H1 (cell line): Measurements from ENCODE around the gene MAGI1. TPM values are rescaled to one million over a fixed set of nuclear protein-coding genes. Genes with fewer than 3 reads are reported as not detected.

ENCODE experiments used
- CTCF ChIA-PET: fragments of 300-600 bp; sonication (Branson Sonifier 250); formaldehyde crosslinking; loops from one replicate; lab custom pipeline; 2021; ENCODE audit not compliant: partially characterized antibody; lab: Charles Lee
- POLR2A ChIA-PET: fragments of 300-600 bp; sonication (Branson Sonifier 250); formaldehyde crosslinking; loops from one replicate; lab custom pipeline; 2021; ENCODE audit warnings: inconsistent platforms; ENCODE audit not compliant: partially characterized antibody; lab: Charles Lee
- DNase-seq, 2 experiments: peaks; one replicate each; pipeline versions ENCODE4 v3.0.0 to v3.0.0-alpha.2; 2010 to 2022; ENCODE audit warnings: low spot score in 2 of 2, low read depth in 1 of 2, mixed read lengths in 1 of 2
- FAIRE-seq: peaks from 2 replicates; lab custom pipeline; 2011; peaks lifted over from hg19 to GRCh38; lab: Jason Lieb, UNC
- H2AFZ ChIP-seq: 2 replicates; pipeline ENCODE4 v1.8.1; 2012; ENCODE audit warnings: low read length, inconsistent platforms
- H2AK5ac ChIP-seq: 2 replicates; pipeline ENCODE4 v1.6.1; 2013; ENCODE audit warnings: low read depth, low read length
- H2BK120ac ChIP-seq: replicated peaks from 2 replicates; pipeline ENCODE3; 2013; ENCODE audit warnings: low read depth, low read length, inconsistent platforms
- H2BK12ac ChIP-seq: 2 replicates; pipeline ENCODE4 v1.6.1; 2013; ENCODE audit warnings: low read depth, low read length
- H2BK15ac ChIP-seq: 2 replicates; pipeline ENCODE4 v1.6.1; 2013; ENCODE audit warnings: low read length
- H2BK20ac ChIP-seq: 2 replicates; pipeline ENCODE4 v1.6.1; 2013; ENCODE audit warnings: low read length
- H2BK5ac ChIP-seq: 2 replicates; pipeline ENCODE4 v1.6.1; 2013; ENCODE audit warnings: low read depth, low read length
- H3K14ac ChIP-seq: 2 replicates; pipeline ENCODE4 v1.6.1; 2013; ENCODE audit warnings: inconsistent platforms; ENCODE audit not compliant: insufficient read length
- H3K18ac ChIP-seq: 2 replicates; pipeline ENCODE4 v1.6.1; 2013; ENCODE audit warnings: low read length; ENCODE audit errors: extremely low read depth
- H3K23ac ChIP-seq: 2 replicates; pipeline ENCODE4 v1.6.1; 2013; ENCODE audit warnings: inconsistent platforms; ENCODE audit not compliant: insufficient read length
- H3K23me2 ChIP-seq: 2 replicates; pipeline ENCODE4 v1.6.1; 2013; ENCODE audit warnings: low read depth, low read length
- H3K27ac ChIP-seq: 2 replicates; pipeline ENCODE4 v1.6.1; 2011; ENCODE audit warnings: low read depth, low read length, inconsistent platforms
- H3K27me3 ChIP-seq, 4 experiments: replicated peaks in 1 of 4; 1 replicate in 1 of 4; 2 replicates in 3 of 4; pipeline versions ENCODE4 v1.6.1 to v1.8.1; 2011 to 2013; ENCODE audit warnings: low read length in 3 of 4, mild to moderate bottlenecking in 3 of 4, inconsistent platforms in 2 of 4, mixed read lengths in 2 of 4, moderate library complexity in 1 of 4; ENCODE audit not compliant: control insufficient read depth in 3 of 4, insufficient read depth in 3 of 4; ENCODE audit errors: extremely low read depth in 1 of 4
- H3K36me3 ChIP-seq, 4 experiments: 2 replicates each; pipeline versions ENCODE4 v1.6.1 to v1.8.1; 2011 to 2013; ENCODE audit warnings: mild to moderate bottlenecking in 4 of 4, low read length in 3 of 4, moderate library complexity in 2 of 4, control low read depth in 1 of 4, inconsistent platforms in 1 of 4; ENCODE audit not compliant: insufficient read depth in 4 of 4, control insufficient read depth in 2 of 4
- H3K4ac ChIP-seq: replicated peaks from 2 replicates; pipeline ENCODE3; 2013; ENCODE audit warnings: low read length, low read depth, mixed read lengths, inconsistent platforms; ENCODE audit not compliant: insufficient read length
- H3K4me1 ChIP-seq, 4 experiments: replicated peaks in 1 of 4; 1 replicate in 1 of 4; 2 replicates in 3 of 4; pipeline versions ENCODE4 v1.6.1 to v1.8.1; 2011 to 2013; ENCODE audit warnings: low read length in 3 of 4, inconsistent platforms in 2 of 4, mixed read lengths in 1 of 4; ENCODE audit not compliant: insufficient read depth in 4 of 4, control insufficient read depth in 3 of 4
- H3K4me2 ChIP-seq, 2 experiments: 2 replicates each; pipeline versions ENCODE4 v1.6.1 to v1.8.1; 2011 to 2013; ENCODE audit warnings: low read depth in 2 of 2, low read length in 2 of 2, control low read depth in 1 of 2, inconsistent platforms in 1 of 2, mild to moderate bottlenecking in 1 of 2; ENCODE audit not compliant: insufficient read depth in 1 of 2
- H3K4me3 ChIP-seq, 4 experiments: fragments of 200-600, 300-600 bp in 1 of 4; sonication (generic), shearing (Covaris generic), sonication (Bioruptor Twin) in 1 of 4; 2 replicates each; pipeline versions ENCODE4 v1.5.1 to v1.8.1; 2011 to 2016; ENCODE audit warnings: low read length in 4 of 4, low read depth in 3 of 4, control low read depth in 2 of 4, inconsistent platforms in 2 of 4, mild to moderate bottlenecking in 2 of 4, mixed read lengths in 1 of 4, moderate library complexity in 1 of 4; ENCODE audit not compliant: insufficient read depth in 2 of 4; ENCODE audit errors: extremely low read depth in 1 of 4
- H3K56ac ChIP-seq: replicated peaks from 2 replicates; pipeline ENCODE3; 2013; ENCODE audit warnings: low read depth, mild to moderate bottlenecking, mixed read lengths, low read length, inconsistent platforms; ENCODE audit not compliant: insufficient read length
- H3K79me1 ChIP-seq: 2 replicates; pipeline ENCODE4 v1.6.1; 2013; ENCODE audit warnings: low read depth, low read length, control low read depth
- H3K79me2 ChIP-seq, 2 experiments: 2 replicates each; pipeline versions ENCODE4 v1.6.1 to v1.8.1; 2012 to 2013; ENCODE audit warnings: low read length in 2 of 2, mild to moderate bottlenecking in 2 of 2, inconsistent platforms in 1 of 2; ENCODE audit not compliant: insufficient read depth in 2 of 2, control insufficient read depth in 1 of 2
- H3K9ac ChIP-seq, 4 experiments: replicated peaks in 1 of 4; 1 replicate in 1 of 4; 2 replicates in 3 of 4; pipeline versions ENCODE4 v1.6.1 to v1.8.1; 2011 to 2013; ENCODE audit warnings: low read depth in 3 of 4, low read length in 3 of 4, control low read depth in 2 of 4, mild to moderate bottlenecking in 2 of 4, moderate library complexity in 2 of 4, inconsistent platforms in 1 of 4; ENCODE audit errors: extremely low read depth in 1 of 4
- H3K9me3 ChIP-seq, 2 experiments: 2 replicates each; pipeline versions ENCODE4 v1.6.1 to v1.8.1; 2012 to 2013; ENCODE audit warnings: mild to moderate bottlenecking in 2 of 2, moderate library complexity in 2 of 2, control low read depth in 1 of 2, inconsistent platforms in 1 of 2, low read depth in 1 of 2, low read length in 1 of 2, mixed read lengths in 1 of 2; ENCODE audit not compliant: insufficient read depth in 2 of 2
- H4K20me1 ChIP-seq, 2 experiments: replicated peaks in 1 of 2; 2 replicates each; pipeline versions ENCODE3 to v1.8.1; 2011 to 2013; ENCODE audit warnings: inconsistent platforms in 2 of 2, low read length in 2 of 2, mild to moderate bottlenecking in 1 of 2; ENCODE audit not compliant: insufficient read depth in 2 of 2, control insufficient read depth in 1 of 2
- H4K5ac ChIP-seq: 2 replicates; pipeline ENCODE4 v1.6.1; 2013; ENCODE audit warnings: low read length, low read depth, mixed read lengths, inconsistent platforms; ENCODE audit not compliant: insufficient read length
- H4K8ac ChIP-seq: 2 replicates; pipeline ENCODE4 v1.8.0; 2013; ENCODE audit warnings: mild to moderate bottlenecking, moderate library complexity, low read length, inconsistent platforms; ENCODE audit not compliant: insufficient read depth; ENCODE audit errors: extremely low read depth
- H4K91ac ChIP-seq: replicated peaks from 2 replicates; pipeline ENCODE3; 2013; ENCODE audit warnings: low read length, mixed read lengths, inconsistent platforms; ENCODE audit not compliant: insufficient read length
- WGBS, 2 experiments: shearing (Covaris generic) in 1 of 2; methylation state at CpG; one replicate each; pipeline versions ENCODE4 v1.1.6 to v1.1.7; 2013 to 2015; ENCODE audit warnings: low lambda C conversion rate in 2 of 2, mixed read lengths in 2 of 2, inconsistent platforms in 1 of 2, low coverage in 1 of 2, missing lambda C conversion rate in 1 of 2; ENCODE audit not compliant: insufficient replicate concordance in 2 of 2, insufficient coverage in 1 of 2, insufficient read length in 1 of 2; ENCODE audit errors: extremely low coverage in 1 of 2, missing lambda C conversion rate in 1 of 2; 5-methylcytosine and 5-hydroxymethylcytosine counted together
- polyA plus RNA-seq, 7 experiments: library from polyadenylated mRNA; depleted of rRNA in 3 of 7; stranded (reverse) in 5 of 7; unstranded in 2 of 7; fragments of >200 nt in 5 of 7; fragments of 200-250 nt in 2 of 7; gene quantifications; 1 replicate in 5 of 7; 2 replicates in 1 of 7; 4 replicates in 1 of 7; pipeline versions ENCODE4 v1.2.1 to v1.2.3, GENCODE V29; 2011 to 2013; ENCODE audit warnings: missing spikeins in 2 of 7, mixed read lengths in 2 of 7
- total RNA-seq: library from RNA; stranded (reverse); fragmentation: NEBNext Ultra II Directional; extraction: Animal tissue kit (Norgen Biotek cat#: 25700); gene quantifications from 2 replicates; pipeline ENCODE4 v1.2.1, GENCODE V29; 2021

Gene MAGI1
- total and polyA plus RNA-seq, 2 of the 8 experiments (the other 6 are each of a cell fraction or from before 2014, with no cell fraction given): 19.8 to 78.0 TPM

GRCh38 chr3:65563861-65564260 is 474.9 kb downstream of the MAGI1 start:
- H4K20me1 ChIP-seq: peaks cover 0 to 1% of the 10 kb centered on the region in 2 experiments
- no peak overlapping the region for H3K18ac ChIP-seq
- POLR2A ChIA-PET: interaction anchor here (0.7 to 2.9 kb wide), 4 partner anchors 8 to 16 kb away, joined by 3 to 10 read pairs (median 6); no protein-coding TSS in a partner anchor
- no peak overlapping the region for H3K9ac ChIP-seq
- no peaks in the 10 kb centered on the region for H3K27me3 ChIP-seq
- no peak overlapping the region for H4K8ac ChIP-seq
- no peak overlapping the region for H2BK5ac ChIP-seq
- no peak overlapping the region for H2BK120ac ChIP-seq
- FAIRE-seq (peak; percentile 7), DNase-seq (no peak)
- H3K79me2 ChIP-seq: peaks cover 0 to 83% of the 10 kb centered on the region in 2 experiments; a peak in 3 of 4 replicates
- no peak overlapping the region for H4K5ac ChIP-seq
- no peaks in the 10 kb centered on the region; the same call in 1 of the 2 replicates for H3K23me2 ChIP-seq
- no peak overlapping the region for H3K56ac ChIP-seq
- H3K27ac ChIP-seq: no peak overlapping the region
- CTCF ChIA-PET: interaction anchor here (0.7 to 2.7 kb wide), 3 partner anchors 9 to 109 kb away, joined by 3 to 8 read pairs (median 3); no protein-coding TSS in a partner anchor
- H3K9me3 ChIP-seq: no peaks in the 10 kb centered on the region
- H3K4ac ChIP-seq: no peak overlapping the region
- no peak overlapping the region for H3K4me2 ChIP-seq
- no peak overlapping the region for H2BK15ac ChIP-seq
- H3K4me1 ChIP-seq: peaks cover 0 to 7% (median 0%) of the 10 kb centered on the region in 4 experiments; a peak in 2 of 7 replicates
- H2BK12ac ChIP-seq: no peak overlapping the region
- no peak overlapping the region for H2AFZ ChIP-seq
- WGBS, 2 experiments: 80% methylated on average over 5 of the region's 5 CpGs; no CpG with 5 or more reads in 1 of the 2 experiments
- H4K91ac ChIP-seq: no peak overlapping the region
- no peak overlapping the region for H2BK20ac ChIP-seq
- peaks cover 4% of the 10 kb centered on the region for H3K79me1 ChIP-seq
- no peak overlapping the region for H2AK5ac ChIP-seq
- no peak overlapping the region for H3K23ac ChIP-seq
- no peaks in the 10 kb centered on the region; a peak in 1 of 8 replicates for H3K36me3 ChIP-seq
- H3K14ac ChIP-seq: no peak overlapping the region
- no peak overlapping the region for H3K4me3 ChIP-seq
